Fibroblast of skin of right biceps (primary cell): ENCODE results near the gene UBR4.
A peak's percentile ranks its signal among the peaks of the same experiment; 100 is the strongest.

Experiments
- DNase-seq: peaks from one replicate; pipeline ENCODE4 v3.0.0-alpha.2; 2013

UBR4 gene

DNA sequence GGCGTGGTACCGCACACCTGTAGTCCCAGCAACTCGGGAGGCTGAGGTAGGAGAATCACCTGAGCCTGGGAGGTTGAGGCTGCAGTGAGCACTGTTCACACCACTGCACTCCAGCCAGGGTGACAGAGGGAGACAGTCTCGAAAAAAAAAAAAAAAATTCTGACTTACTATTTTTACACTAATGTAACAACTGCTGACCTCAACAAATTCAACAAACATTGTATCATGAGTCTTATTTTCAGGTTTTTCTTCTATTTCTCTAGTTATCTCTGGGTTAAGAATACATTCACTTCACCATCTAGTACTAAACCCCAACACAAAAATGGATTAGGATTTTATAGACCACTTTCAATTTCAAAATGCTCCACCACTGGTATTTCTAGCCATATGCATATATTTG, 72.9 kb downstream of the UBR4 start:
- no peak for DNase-seq

DNA sequence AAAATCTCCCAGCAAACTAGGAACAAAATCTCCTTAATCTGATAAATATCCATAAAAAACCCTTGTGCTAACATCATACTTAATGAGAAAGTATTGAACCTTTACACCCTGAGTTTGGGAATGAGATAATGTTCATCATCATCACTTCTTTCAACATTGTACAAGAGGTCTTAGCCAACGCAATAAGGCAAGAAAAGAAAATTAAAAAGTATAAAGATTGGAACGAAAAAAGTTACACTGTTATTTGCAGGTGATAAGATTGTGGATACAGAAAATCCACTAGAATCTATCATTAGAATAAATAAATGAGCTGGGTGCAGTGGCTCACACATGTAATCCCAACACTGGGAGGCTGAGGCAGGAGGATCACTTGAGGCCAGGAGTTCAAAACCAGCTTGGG, 76.7 kb downstream of the UBR4 start:
- no peak for DNase-seq

DNA sequence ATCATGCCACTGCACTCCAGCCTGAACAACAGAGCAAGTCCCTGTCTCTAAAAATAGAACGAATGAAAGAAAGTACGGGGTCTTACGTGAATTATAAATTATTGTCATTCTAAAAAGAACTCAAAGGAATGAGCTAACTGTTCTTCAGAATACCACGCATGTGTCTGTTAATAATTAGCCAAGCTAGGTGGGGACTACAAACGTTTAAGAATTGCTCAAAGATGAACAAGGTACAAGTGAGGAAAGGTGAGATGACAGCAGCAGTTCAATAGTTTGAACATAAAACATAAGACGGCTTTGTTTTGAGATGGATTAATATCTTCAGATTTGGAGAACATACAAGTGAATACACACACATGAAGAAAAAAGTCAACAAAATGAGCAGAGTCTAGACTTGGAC, 79.6 kb downstream of the UBR4 start:
- DNase-seq = no peak

DNA sequence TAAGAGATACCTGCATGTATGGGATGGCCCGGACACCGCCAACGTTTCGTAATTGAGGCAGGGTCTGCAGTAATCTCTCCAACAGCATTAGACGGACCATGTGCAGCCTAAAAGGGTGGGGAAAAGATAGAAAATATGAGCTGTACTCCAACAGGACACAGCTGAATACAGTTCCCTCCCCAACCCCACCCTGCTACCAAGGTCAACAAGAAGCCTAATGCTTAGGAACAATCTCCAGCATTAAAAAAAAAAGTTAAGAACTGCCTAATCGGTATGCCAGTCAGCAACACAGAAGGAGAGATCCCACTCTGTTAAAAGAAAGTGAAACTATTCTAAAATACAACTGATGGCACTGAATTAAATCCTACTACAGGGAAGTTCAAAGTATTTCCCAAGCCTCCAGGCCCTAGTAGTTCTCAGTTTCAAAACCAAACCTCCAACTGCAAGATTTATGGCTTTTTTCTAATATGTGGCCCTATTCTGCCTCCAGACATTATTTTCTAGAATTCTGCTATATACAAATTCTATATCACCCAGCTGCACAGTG, 81.0 kb downstream of the UBR4 start:
- DNase-seq = no peak

DNA sequence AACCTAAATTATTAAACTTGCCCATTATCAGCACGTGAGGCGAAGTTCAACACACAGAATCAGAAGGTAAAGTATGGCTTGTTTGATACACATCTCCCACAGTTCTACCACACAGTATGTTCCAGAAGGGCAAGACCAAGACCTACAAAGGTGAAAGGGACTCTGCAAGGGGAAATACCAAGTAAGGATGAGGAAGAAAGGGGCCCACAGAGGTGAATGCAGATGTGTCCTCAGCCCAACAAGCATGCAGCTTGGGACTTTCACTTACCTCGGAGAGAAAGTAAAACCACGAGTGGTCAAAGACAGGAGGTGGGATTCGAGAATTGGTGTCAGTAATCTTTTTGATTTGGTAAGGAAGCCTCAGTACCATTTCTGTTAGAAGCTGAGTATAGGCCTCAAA, 85.8 kb downstream of the UBR4 start:
- DNase-seq = no peak

DNA sequence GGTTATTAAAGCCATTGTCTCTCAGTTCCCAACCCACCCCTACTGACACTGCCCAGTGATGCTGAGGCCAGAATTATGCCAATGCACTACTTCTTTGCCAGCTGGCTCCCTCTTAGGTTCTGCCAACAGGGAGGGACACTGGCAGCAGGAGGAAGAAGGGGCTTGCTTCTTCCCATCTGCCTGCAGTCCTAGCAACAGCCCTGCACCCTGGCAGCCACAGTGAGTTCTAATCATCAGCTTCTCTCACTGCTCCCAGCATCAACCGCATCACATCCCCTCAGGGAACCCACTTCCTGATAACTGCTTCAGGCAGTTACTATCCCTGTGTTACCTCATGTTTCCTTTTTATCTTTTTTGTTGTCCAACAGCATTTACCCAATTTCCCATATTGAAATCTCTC, 86.2 kb downstream of the UBR4 start:
- DNase-seq = no peak

DNA sequence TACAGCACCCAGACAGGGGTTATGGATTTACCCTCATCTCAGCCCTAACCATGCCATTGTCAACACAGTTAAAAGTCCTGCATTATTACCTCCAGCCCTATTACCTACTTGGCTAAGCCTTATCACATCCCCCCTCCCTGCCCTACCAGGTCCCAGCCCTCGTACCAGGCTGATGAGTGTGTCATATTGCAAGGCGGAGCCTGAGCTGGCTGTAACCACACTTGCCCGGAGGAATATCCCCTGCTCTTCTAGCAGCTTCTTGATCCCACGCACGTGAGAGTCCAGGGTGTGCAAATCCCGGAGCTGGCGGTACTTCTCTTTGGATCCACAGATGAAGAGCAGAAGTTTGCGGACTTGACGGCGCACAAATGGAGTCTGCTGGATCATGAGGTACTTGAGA, 87.4 kb downstream of the UBR4 start:
- DNase-seq = no peak

DNA sequence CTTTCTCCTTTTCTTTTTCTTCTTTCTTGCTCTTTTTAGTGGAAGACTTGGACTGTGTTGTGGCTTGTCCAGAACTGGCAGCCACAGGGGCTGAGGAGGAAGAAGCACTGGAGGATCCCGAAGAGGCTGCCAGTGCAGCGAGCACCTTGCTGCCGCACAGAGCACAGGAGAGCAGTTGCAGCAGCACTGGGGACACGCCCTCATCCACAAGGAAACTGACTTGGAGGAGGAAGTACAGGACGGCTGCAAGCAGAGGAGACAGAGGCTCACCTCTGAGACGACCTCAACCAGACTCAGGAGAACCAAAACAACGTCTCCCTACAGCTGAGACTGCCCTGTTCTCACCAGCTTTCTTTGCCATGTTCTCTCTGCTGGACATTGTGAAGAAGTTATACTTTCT, 88.9 kb downstream of the UBR4 start:
- DNase-seq = no peak

DNA sequence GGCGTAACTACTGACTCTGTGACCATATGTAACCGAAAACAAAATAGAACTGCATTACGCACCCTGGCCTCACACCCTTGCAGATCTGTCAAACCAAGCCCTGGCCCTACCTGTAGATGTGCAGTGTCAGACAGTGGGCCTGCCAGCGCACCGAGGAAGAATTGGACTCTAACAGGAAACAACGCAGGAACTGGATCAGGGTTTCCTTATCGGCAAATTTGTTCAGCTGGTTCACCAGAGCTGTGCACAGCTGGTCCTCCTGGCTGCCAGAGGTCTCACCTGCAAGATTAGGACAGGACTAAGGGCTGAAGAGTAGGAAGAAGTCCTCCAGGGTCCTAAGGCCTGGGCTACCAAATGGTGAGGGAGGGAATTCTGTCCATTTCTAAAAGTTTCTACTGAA, 90.0 kb downstream of the UBR4 start:
- DNase-seq = no peak

DNA sequence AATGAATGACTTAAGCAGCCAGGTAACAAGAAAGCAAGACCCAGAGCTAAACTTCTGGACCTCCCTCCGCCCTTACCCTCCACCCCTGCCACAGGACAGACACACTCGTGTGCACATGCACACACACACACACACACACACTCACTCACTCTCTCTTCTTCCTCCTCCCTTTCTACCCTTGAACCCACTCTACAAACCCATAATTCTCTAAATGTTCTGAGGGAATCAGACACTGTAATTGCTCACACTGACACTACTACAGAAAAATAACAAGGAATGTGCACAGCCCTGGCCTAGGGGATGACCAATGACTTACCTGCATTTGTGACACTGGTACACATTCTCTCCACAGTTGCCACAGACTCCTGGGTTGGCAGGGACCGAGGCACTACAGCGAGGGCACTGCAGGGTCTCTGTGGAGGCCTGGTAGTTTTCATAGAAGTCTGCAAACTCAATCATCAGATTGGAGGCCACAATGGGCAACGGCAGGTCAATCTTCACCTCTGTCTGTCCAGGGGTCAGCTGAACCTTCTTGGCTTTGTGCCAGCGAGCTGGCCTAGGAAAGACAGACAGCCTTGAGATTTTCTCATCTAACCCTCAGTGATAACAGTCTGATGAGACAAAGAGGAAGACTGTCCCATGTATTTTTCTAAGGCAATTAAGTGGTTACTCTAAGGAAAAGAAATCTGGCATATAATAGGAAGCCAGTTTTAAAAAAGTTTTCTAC, 94.8 kb downstream of the UBR4 start:
- DNase-seq = no peak

DNA sequence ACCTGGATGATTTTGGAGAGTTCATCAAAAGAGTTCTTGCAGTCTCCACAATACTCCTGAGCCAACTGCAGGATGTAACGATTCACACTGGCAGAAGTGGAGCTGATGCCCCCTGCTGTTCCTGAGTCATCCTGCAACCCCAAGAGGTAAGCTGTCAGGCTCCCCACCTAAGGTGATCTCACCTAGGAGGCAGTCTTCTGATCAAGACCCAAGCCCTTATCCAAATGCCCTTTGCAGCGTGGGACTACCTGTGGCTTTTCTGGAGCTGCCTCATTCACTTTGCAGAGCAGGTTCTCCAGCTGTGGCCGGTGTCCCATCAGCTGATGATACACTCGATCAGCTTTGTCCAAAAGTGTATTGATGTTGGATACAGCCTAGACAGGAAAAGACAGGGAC, 96.4 kb downstream of the UBR4 start:
- peak; percentile 32 for DNase-seq

DNA sequence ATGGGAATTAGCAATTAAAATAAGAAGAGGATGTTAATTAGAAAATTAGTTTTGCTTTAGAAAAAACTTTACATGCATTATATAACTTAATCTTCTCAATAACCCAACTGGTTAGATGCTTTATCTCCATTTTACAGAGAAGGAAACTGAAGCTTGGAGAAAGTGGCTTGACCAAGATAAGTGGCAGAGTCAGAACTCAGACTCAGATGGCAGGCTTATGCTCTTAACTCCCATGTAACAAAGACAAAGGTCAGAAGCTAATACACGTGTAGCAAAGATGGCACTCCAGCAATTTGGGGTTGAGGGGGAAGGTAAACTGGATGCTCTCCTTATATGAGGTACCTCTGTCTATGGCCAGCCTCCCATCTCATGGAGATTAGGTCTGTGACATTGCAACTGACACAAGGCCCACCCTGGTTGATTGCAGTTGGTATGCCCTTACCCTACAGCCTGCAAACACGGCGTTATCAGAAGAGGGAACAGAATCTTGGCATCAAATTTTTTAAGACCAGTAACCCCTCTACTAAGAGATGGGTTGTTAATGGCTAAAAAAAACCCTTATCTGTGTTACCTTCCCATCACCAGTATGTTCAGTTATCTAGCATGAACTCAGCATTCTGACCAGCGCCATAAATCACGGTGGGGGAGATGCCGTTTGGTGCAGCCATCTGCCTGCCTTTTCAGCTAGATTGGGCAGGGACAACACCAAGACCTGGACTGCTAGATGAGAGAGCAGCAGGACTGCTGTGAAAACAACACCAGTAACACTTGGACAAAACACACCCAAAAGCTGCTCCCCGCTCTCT, 97.0 kb downstream of the UBR4 start:
- no peak for DNase-seq

DNA sequence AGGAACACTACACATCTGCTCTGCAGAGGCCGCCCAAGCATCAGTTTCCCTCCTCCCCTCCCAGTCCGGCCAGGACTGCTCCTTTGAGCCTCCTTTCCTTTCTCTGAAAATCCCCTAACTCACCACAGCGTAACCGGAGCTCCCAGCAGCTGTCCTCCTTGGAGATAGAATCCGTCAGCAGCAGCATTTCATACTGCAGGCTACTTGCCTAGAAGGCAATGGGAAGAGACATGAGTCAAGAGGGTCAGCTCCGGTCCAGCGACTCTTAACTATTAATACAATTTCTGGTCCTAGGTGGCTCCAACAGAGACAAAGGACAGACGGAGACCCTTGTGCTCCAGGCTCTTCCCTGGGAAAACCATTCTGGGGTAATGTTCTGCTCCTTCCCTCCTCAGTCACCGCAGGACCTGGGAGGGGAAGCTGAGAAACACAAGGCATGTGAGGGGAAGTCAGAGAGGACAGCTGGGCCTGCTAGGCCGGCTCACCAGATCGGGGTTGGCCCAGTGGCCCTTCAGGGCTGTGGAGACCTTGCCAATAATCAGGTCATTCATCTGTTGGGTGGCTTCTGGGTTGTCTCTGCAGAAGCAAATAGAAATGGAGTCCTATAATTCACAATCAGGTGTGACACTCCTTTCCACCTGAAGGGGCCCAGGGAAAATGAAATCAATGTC, 99.7 kb downstream of the UBR4 start:
- no peak for DNase-seq

DNA sequence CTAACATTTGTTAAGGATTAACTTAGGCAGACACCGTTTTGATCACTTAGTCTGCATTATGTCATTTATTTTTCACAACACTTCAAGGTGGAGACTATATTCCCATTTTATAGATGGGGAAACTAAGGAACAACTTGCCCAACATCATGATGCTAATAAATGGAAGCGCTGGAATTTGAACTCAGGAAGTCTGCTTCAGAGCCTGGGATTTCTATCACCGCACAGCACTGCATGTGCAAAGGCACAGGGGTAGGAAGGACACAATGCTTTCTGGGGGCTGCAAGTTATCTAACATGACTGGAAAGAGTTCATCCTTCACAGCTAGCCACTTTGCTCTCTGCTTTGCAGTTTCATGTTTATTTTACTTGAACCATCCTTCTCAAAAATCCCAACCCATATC, 100.5 kb downstream of the UBR4 start:
- DNase-seq = no peak

DNA sequence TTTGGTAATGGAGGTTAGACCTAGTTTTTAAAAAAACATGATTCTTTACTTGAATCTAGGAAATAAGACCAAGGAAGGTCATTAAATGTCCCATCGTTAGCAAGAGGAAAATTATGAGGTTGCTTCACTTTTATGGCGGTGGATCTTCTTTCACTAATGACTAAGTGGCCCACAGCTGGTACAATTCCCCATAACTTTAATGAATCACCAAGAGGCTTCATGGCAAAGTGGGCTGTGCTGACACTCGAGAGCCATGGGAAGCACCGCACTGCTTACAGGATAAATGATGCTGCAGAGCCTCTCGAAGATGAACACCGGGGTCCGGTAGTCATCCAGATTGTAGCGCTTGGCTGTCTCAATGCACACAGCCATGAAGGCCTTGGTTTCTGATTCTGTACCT, 108.8 kb downstream of the UBR4 start:
- DNase-seq = peak; percentile 6

DNA sequence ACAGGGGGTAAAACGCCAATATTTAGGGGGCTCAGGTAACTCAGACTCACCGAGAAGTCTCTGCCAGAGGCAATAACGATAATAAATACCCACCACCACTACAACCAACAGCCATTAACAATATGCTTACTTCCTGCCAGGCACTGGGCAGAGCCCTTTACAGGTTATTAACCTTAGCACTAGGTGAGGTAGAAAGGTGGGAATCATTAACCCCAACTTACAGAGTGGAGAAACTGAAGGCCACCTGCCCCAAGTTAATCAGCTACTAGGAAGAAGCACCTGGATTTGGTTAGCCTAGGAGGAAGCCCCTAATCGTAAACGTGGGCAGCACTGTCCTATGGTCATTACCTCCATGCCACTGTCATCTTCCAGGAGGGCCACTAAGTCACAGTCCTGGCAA, 110.0 kb downstream of the UBR4 start:
- no peak for DNase-seq

DNA sequence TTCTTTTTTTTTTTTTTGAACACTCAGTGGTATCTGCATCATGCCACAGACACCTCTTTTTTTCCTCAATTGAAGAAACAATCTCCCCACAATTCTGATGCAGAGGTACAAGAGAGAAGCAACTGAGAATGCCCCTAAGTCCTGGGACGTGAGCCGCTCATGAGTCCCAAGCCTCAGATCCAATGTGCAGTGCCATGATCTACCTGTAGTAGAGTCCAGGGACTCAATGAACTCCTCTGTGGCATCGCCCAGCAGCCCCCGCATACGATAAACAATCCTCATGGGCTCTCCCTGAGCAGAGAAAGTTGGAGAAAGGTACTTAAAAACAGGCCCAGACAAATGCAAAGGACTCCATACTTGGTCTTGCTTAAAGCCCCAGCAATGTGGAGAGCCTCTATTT, 113.1 kb downstream of the UBR4 start:
- no peak for DNase-seq

DNA sequence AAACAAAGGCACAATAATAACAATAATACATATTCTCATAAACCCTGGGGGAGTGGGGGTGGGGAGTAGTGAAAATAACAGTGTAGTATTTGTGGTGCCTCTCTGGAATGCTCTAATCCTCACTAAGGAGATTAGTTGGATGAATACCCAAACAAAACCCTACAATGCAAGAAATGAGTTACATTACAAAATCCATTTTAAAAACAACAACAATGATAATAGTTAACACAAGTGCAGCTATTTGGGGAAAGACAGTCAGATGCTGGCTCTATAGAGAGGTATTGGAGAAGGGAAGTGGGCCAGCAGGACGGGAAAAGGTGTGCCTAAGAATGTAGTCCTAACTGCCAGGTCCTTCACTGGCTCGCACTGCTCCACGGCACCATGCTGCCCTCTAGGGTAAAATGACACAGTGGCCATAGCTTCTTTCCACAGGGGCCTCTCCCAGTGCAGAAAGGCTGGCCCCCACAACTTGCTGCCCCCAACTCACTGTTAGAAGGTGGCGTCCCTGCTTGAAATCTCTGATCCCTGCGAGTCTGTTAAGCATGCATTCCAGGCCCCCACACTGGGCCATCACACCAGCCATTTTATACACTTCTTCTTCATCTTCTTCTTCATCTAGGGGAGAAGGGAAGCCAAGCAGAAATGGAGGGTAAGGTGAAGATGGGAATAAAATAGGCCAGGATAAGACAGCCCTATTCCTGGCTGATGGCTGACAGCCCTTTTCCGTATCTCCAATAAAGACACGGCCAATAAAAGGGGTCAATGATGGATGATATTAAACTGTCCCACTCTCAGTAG, 113.8 kb downstream of the UBR4 start:
- DNase-seq = peak; percentile 14

DNA sequence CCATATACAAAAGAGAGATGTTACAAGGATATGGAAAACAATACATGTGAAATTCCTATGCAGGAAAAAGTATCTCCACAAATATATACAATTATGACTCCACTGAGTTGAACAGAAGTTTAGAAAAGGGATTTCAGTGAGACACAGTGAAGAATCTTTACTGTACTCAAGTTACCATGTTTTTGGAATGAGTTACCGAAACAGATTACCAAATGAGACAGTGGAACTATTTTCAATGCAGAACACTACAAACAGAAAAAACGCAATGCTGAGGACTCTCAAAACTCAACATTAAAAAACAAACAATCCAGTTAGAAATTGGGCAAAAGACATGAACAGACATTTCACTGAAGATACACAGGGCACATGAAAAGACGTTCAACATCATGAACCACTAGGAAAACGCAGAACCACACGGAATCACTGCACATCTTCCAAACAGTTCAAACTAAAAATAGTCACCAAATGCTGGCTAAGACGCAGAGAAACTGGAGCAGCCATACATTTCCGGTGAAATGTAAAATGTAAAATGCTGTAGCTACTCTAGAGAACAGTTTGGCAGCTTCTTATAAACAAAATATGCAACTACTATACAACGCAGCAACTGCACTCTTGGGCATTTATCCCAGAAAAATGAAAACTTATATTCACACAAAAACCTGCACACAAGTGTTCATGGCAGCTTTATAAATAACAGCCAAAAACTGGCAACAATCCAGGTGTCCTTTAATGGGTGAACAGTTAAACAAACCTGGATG, 118.7 kb downstream of the UBR4 start:
- no peak for DNase-seq

DNA sequence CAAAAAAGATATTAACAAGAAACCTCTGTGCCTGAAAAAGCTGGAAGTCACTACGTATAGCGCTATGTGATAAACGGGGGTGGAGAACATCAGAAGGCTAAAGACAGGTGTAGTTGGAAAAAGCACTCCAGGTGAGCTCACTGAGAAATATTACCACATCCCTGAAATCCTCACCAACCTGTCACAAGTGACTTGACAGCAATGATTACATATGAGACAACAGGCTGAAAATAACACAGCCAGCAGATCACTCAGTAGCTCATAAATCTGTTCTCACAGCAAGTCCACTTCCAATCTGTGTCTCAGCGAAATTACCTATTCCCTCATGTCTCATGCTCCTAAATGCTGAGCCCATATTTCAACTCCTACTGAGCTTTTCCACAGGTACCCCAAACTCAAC, 120.5 kb downstream of the UBR4 start:
- DNase-seq = no peak

DNA sequence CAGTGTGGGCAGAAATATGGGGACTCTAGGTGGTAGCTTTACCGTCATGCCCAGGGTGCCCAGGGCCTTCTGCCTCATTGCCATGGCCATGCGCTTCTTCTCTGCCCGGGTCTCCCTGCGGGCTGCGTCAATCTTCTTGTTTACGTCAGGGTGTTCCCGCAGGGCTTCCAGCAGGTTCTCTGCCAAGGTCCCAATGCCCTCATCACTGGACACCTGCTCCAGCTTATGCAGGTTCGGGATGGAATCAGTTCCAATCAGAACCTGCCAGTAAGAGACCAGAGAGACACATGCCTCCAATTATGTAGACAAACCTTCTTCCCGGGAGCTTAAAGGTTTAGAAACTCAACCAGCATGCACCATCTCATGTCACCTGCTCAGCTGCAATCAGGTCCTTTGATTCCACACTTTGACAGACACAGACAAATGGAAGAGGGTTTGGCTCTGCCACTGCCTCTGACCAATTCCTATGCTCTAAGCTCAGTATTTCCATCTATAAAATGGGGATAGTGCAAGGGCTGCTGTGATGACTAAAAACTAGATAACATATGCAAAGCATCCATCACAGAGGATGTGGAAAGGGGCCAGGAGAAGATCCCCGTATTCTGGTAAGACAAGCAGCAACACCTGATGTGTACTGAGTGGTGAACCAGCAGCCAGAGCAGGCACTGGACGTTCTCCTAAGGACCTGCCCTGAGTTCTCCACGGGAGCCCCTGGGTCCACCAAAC, 121.2 kb downstream of the UBR4 start:
- no peak for DNase-seq
